Lung (tissue), 12 donors: ENCODE measurements around the gene JDP2. TPM values are rescaled to one million over a fixed set of nuclear protein-coding genes. Genes with fewer than 3 reads are reported as not detected.

Experiments
- ATAC-seq: fragments of 200-7000 bp; cut with Tn5 transposase; one replicate; pipeline ENCODE4 v1.9.1; 2020; ENCODE audit warnings: moderate number of reproducible peaks; ENCODE audit not compliant: insufficient read depth, low FRiP score
- DNase-seq, 3 donors: peaks; one replicate each; pipeline ENCODE4 v3.0.0-alpha.2; 2013 to 2017
- H3K27ac ChIP-seq, 2 donors: one replicate each; pipeline ENCODE4 v1.5.1; 2013; ENCODE audit warnings: mild to moderate bottlenecking in 2 of 2, moderate library complexity in 2 of 2, control low read depth in 1 of 2, inconsistent platforms in 1 of 2, low read depth in 1 of 2, low read length in 1 of 2
- H3K27me3 ChIP-seq, 3 donors: one replicate each; pipeline ENCODE4 v1.5.1; 2013; ENCODE audit warnings: low read length in 2 of 3; ENCODE audit not compliant: control insufficient read depth in 3 of 3, insufficient read depth in 3 of 3
- H3K36me3 ChIP-seq, 4 donors: one replicate each; pipeline ENCODE4 v1.5.1; 2013; ENCODE audit warnings: low read length in 4 of 4, mild to moderate bottlenecking in 1 of 4, moderate library complexity in 1 of 4; ENCODE audit not compliant: control insufficient read depth in 4 of 4, insufficient read depth in 4 of 4
- H3K4me1 ChIP-seq, 5 donors: one replicate each; pipeline ENCODE4 v1.5.1; 2013; ENCODE audit warnings: low read length in 5 of 5, mild to moderate bottlenecking in 2 of 5, moderate library complexity in 1 of 5; ENCODE audit not compliant: control insufficient read depth in 5 of 5, insufficient read depth in 5 of 5
- H3K4me3 ChIP-seq: one replicate; pipeline ENCODE4 v1.5.1; 2013; ENCODE audit warnings: mild to moderate bottlenecking, control low read depth, moderate library complexity
- H3K9ac ChIP-seq, 2 donors: one replicate each; pipeline ENCODE4 v1.5.1; 2013; ENCODE audit warnings: low read length in 2 of 2, control low read depth in 1 of 2; ENCODE audit not compliant: insufficient read depth in 1 of 2
- H3K9me3 ChIP-seq, 4 donors: one replicate each; pipeline ENCODE4 v1.5.1; 2013; ENCODE audit warnings: low read length in 3 of 4, mild to moderate bottlenecking in 1 of 4, moderate library complexity in 1 of 4; ENCODE audit not compliant: control insufficient read depth in 4 of 4, insufficient read depth in 3 of 4
- WGBS, 2 donors: extraction: QIAGEN DNeasy Blood & Tissue Kit; methylation state at CpG; one replicate each; pipeline ENCODE4 v1.1.7; 2013; 5-methylcytosine and 5-hydroxymethylcytosine counted together
- polyA plus RNA-seq, 2 donors: library from polyadenylated mRNA; stranded (reverse); fragments of 200-250 nt; gene quantifications; one replicate each; pipeline ENCODE4 v1.2.1, GENCODE V29; 2013
- total RNA-seq, 2 donors: library from RNA; depleted of rRNA in 1 of 2; stranded (reverse); fragments of >200 nt in 1 of 2; gene quantifications; one replicate each; pipeline ENCODE4 v1.2.1, GENCODE V29; 2014 to 2021
- TF ChIP-seq, protein P1 (sequence below): IDR thresholded peaks from 2 replicates; pipeline ENCODE4 v1.5.1; 2012; ENCODE audit warnings: mild to moderate bottlenecking; ENCODE audit errors: control extremely low read depth, extremely low read depth
- donor health status: control.
- donor health status: control.
- donor health status: Bipolar disorder and iron deficiency.
- donor health status: healthy.
- donor health status: DM: yes; HTN: yes; CAD: no.

The JDP2 gene
- total and polyA plus RNA-seq, 4 donors = 34.8 to 88.9 (median 57.7) TPM

DNA sequence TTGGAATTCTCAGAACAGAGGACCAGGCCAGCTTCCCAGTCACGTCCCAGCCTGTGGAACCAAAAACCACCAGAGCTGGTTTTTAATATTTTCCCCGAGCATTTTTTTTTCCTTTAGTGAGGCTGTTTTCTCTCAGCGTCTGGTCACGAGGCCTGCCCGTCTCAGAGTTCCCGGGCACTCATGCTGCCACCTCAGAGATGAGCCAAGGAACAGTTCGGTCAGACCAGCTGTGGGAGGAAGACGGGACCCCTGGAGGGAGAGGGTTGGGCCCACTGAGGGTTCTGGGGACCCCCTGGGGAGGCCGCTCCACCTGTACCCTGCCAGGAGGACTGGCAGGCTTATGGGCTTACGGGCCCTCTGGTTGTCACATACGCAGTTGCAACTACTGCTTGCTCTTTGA lies 39.9 kb downstream of the JDP2 start:
- peaks cover 15 to 50% (median 25%) of the 10 kb centered on the region in 4 donors for H3K36me3 ChIP-seq
- no peak overlapping the region for H3K27ac ChIP-seq
- DNase-seq (no peak), ATAC-seq (no peak)
- no peak overlapping the region for H3K4me3 ChIP-seq
- TF ChIP-seq, protein P1, sequence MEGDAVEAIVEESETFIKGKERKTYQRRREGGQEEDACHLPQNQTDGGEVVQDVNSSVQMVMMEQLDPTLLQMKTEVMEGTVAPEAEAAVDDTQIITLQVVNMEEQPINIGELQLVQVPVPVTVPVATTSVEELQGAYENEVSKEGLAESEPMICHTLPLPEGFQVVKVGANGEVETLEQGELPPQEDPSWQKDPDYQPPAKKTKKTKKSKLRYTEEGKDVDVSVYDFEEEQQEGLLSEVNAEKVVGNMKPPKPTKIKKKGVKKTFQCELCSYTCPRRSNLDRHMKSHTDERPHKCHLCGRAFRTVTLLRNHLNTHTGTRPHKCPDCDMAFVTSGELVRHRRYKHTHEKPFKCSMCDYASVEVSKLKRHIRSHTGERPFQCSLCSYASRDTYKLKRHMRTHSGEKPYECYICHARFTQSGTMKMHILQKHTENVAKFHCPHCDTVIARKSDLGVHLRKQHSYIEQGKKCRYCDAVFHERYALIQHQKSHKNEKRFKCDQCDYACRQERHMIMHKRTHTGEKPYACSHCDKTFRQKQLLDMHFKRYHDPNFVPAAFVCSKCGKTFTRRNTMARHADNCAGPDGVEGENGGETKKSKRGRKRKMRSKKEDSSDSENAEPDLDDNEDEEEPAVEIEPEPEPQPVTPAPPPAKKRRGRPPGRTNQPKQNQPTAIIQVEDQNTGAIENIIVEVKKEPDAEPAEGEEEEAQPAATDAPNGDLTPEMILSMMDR = no peak
- H3K4me1 ChIP-seq = peaks cover 0 to 7% (median 0%) of the 10 kb centered on the region in 5 donors
- 96 to 97% methylated on average over 11 of the region's 11 CpGs for WGBS, 2 donors
- no peaks in the 10 kb centered on the region for H3K9me3 ChIP-seq
- H3K27me3 ChIP-seq = no peaks in the 10 kb centered on the region
- no peak overlapping the region for H3K9ac ChIP-seq

DNA sequence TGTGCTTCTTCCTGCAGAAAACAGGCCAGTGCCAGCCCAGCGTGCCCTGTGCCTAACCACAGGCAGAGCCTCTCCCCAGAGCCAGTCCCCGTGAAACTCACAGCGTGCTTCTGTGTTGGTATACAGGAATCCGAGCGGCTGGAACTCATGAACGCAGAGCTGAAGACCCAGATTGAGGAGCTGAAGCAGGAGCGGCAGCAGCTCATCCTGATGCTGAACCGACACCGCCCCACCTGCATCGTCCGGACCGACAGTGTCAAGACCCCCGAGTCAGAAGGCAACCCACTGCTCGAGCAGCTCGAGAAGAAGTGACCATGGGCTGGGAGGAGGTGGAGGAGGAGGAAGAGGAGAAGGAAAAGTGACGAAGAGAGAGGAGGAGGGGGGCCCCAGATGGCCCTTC lies 41.3 kb downstream of the JDP2 start:
- no peak for ATAC-seq
- WGBS, 2 donors = 91% methylated on average over 16 of the region's 16 CpGs
- H3K9me3 ChIP-seq = no peaks in the 10 kb centered on the region
- no peak overlapping the region for H3K9ac ChIP-seq
- peaks cover 0 to 5% (median 0%) of the 10 kb centered on the region in 5 donors for H3K4me1 ChIP-seq
- H3K27me3 ChIP-seq = no peaks in the 10 kb centered on the region
- TF ChIP-seq, protein P1 = no peak
- peaks cover 16 to 49% (median 28%) of the 10 kb centered on the region in 4 donors for H3K36me3 ChIP-seq
- no peak for DNase-seq
- H3K27ac ChIP-seq = no peak overlapping the region
- no peak overlapping the region for H3K4me3 ChIP-seq

DNA sequence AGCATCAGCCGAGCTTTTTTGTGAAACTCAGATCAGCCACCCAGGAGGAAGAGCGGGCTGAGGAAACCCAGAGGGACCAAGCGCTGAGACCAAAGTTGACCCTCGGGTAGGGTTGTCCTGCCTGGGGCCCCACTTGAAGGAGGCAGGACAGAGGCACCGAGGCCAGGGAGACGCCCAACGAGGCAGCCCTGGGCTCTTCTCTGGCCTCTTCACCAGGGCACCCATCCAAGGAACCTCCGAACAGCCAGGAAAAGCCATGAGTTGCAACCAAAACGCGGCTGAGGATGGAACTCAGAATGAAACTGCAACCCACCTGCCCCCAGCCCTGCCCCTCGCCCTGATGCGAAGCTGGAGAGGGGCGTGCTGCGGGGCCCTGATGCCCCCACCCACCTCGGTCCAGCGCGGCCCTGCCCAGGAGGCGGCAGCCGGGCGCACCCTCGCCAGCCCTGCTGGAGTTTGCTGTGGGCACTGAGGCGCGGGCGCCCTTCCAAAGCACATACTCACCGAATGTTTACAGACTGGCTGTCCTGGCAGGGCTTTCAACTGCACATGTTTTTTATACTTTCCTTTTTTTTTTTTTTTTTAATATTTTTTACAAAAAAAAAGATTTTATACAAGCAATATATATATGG lies 41.9 kb downstream of the JDP2 start:
- H3K9ac ChIP-seq = no peak overlapping the region
- peaks cover 16 to 48% (median 28%) of the 10 kb centered on the region in 4 donors for H3K36me3 ChIP-seq
- no peaks in the 10 kb centered on the region for H3K9me3 ChIP-seq
- H3K4me3 ChIP-seq = no peak overlapping the region
- peak; percentile 77 for ATAC-seq
- TF ChIP-seq, protein P1 = no peak
- WGBS, 2 donors = 74 to 81% methylated on average over 21 to 25 of the region's 25 CpGs
- no peaks in the 10 kb centered on the region for H3K27me3 ChIP-seq
- H3K27ac ChIP-seq = no peak overlapping the region
- DNase-seq = peak in 1 of 3 donors; percentile 75
- peaks cover 0 to 5% (median 0%) of the 10 kb centered on the region in 5 donors for H3K4me1 ChIP-seq
